ENCODE results near the gene TTC5.
"Not testable (repeated sequence)": the region's sequence is repeated elsewhere in the genome, so short reads cannot be mapped to it uniquely, and the experiment has no call there.

TTC5 gene

GRCh38 chr14:20302042-20302755 lies 3.6 kb downstream of the TTC5 start:
- DNase-seq = peak; percentile 55

- DNase-seq = no peak
Observed at GRCh38 chr14:20295067-20295466, 10.7 kb downstream of the TTC5 start.

- no peak for DNase-seq
Observed at GRCh38 chr14:20294636-20295035, 11.1 kb downstream of the TTC5 start.

- DNase-seq = not testable (repeated sequence)
Observed at GRCh38 chr14:20281998-20282397, 23.8 kb downstream of the TTC5 start.

GRCh38 chr14:20280265-20280664 lies 25.5 kb downstream of the TTC5 start:
- not testable (repeated sequence) for DNase-seq

- DNase-seq = peak; percentile 7
Observed at GRCh38 chr14:20278414-20278813, 27.3 kb downstream of the TTC5 start.

GRCh38 chr14:20277409-20277808 lies 28.3 kb downstream of the TTC5 start:
- DNase-seq = no peak

- no peak for DNase-seq
Observed at GRCh38 chr14:20274062-20274461, 31.7 kb downstream of the TTC5 start.

- DNase-seq = not testable (repeated sequence)
Observed at GRCh38 chr14:20264361-20264760, 41.4 kb downstream of the TTC5 start.

GRCh38 chr14:20262642-20263128 lies 43.1 kb downstream of the TTC5 start:
- DNase-seq = peak; percentile 76

- no peak for DNase-seq
Observed at GRCh38 chr14:20247646-20248246, 58.0 kb downstream of the TTC5 start.
